Fibroblast of lung (primary cell): ENCODE measurements around the gene NOA1.
"Not testable (repeated sequence)": the region's sequence is repeated elsewhere in the genome, so short reads cannot be mapped to it uniquely, and the experiment has no call there.

ENCODE experiments used
- EZH2 ChIP-seq: IDR thresholded peaks from 2 replicates; pipeline ENCODE4 v1.5.1; 2012; ENCODE audit warnings: low read length, control low read depth, mild to moderate bottlenecking; ENCODE audit errors: missing control alignments
- TF ChIP-seq, protein P1 (sequence below), 2 donors: IDR thresholded peaks in 1 of 2; conservative IDR thresholded peaks in 1 of 2; 1 replicate in 1 of 2; 2 replicates in 1 of 2; pipeline ENCODE4 v1.5.1; 2011 to 2012; ENCODE audit warnings: low read length in 2 of 2, control low read depth in 1 of 2, inconsistent platforms in 1 of 2, low read depth in 1 of 2, mild to moderate bottlenecking in 1 of 2

DNA sequence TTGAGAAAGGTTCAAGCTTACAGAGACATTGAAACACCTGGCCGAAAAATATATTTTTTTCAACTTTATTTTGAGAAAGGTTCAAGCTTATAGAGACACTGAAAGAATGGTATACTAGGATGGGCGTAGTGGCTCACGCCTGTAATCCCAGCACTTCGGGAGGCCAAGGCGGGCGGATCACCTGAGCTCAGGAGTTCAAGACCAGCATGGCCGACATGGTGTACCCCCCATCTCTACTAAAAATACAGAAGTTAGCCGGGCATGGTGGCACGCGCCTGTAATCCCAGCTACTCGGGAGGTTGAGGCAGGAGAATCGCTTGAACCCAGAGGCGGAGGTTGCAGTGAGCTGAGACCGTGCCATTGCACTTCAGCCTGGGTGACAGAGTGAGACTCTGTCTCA, 37.6 kb downstream of the NOA1 start:
- TF ChIP-seq, protein P1, sequence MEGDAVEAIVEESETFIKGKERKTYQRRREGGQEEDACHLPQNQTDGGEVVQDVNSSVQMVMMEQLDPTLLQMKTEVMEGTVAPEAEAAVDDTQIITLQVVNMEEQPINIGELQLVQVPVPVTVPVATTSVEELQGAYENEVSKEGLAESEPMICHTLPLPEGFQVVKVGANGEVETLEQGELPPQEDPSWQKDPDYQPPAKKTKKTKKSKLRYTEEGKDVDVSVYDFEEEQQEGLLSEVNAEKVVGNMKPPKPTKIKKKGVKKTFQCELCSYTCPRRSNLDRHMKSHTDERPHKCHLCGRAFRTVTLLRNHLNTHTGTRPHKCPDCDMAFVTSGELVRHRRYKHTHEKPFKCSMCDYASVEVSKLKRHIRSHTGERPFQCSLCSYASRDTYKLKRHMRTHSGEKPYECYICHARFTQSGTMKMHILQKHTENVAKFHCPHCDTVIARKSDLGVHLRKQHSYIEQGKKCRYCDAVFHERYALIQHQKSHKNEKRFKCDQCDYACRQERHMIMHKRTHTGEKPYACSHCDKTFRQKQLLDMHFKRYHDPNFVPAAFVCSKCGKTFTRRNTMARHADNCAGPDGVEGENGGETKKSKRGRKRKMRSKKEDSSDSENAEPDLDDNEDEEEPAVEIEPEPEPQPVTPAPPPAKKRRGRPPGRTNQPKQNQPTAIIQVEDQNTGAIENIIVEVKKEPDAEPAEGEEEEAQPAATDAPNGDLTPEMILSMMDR (conservative IDR thresholded peaks at IDR 0.05 in 1 of 2, IDR thresholded peaks at IDR 0.05 in 1 of 2; ENCODE audit: low read depth in 1 of 2, low read length in 2 of 2) = not testable (repeated sequence)
- not testable (repeated sequence) for TF ChIP-seq EZH2
